ENCODE results near the gene RAD51B.

- TF ChIP-seq CTCF (IDR thresholded peaks at IDR 0.05): no peak
- TF ChIP-seq POLR2A (IDR thresholded peaks at IDR 0.05): no peak
- no peak for TF ChIP-seq EP300 (IDR thresholded peaks at IDR 0.05)
These were observed 11.5 kb downstream of the RAD51B start for GRCh38 chr14:67831113-67831512.
